ENCODE measurements around the gene SMAD2.

GRCh38 chr18:47858607-47859006 lies 71.9 kb downstream of the SMAD2 start:
- TF ChIP-seq FOXK2 (IDR thresholded peaks at IDR 0.05) = no peak
- no peak for TF ChIP-seq ELF4 (IDR thresholded peaks at IDR 0.05)
- TF ChIP-seq HDGF (IDR thresholded peaks at IDR 0.05; ENCODE audit: borderline replicate concordance) = no peak
- TF ChIP-seq BHLHE40 (IDR thresholded peaks at IDR 0.05; ENCODE audit: borderline replicate concordance) = no peak
- no peak for TF ChIP-seq FOXM1 (IDR thresholded peaks at IDR 0.05; ENCODE audit: borderline replicate concordance)
- TF ChIP-seq SP1 (IDR thresholded peaks at IDR 0.05) = no peak
- TF ChIP-seq L3MBTL2 (conservative IDR thresholded peaks at IDR 0.05) = no peak
- no peak for TF ChIP-seq CTBP1 (IDR thresholded peaks at IDR 0.05; ENCODE audit: borderline replicate concordance)

All from HEK293T (cell line).